HepG2 (cell line): ENCODE results near the gene C1S. TPM values are rescaled to one million over a fixed set of nuclear protein-coding genes. Genes with fewer than 3 reads are reported as not detected.

Source experiments
- DNMT1 ChIP-seq: sonication (generic); formaldehyde crosslinking; IDR thresholded peaks from 2 replicates; pipeline ENCODE4 v1.5.1; 2020; ENCODE audit warnings: mild to moderate bottlenecking, missing genetic modification reagents
- GTF2F1 ChIP-seq: fragments of 150-350 bp; IDR thresholded peaks from 2 replicates; pipeline ENCODE4 v1.6.1; 2014; ENCODE audit warnings: low read length
- HNRNPK ChIP-seq: fragments of 200-400 bp; formaldehyde crosslinking; IDR thresholded peaks from 2 replicates; pipeline ENCODE4 v1.6.1; 2018; ENCODE audit warnings: low read length, low read depth, moderate library complexity, mild to moderate bottlenecking; ENCODE audit not compliant: poor library complexity, severe bottlenecking
- KMT2B ChIP-seq: IDR thresholded peaks from 2 replicates; pipeline ENCODE4 v1.6.1; 2016; ENCODE audit warnings: missing genetic modification reagents, missing compliant biosample characterization
- MED13 ChIP-seq: sonication (generic); formaldehyde crosslinking; IDR thresholded peaks from 2 replicates; pipeline ENCODE4 v1.5.0; 2020; ENCODE audit warnings: missing genetic modification reagents
- NCOA5 ChIP-seq: sonication (generic); formaldehyde crosslinking; IDR thresholded peaks from 2 replicates; pipeline ENCODE4 v1.4.0; 2020; ENCODE audit warnings: missing genetic modification reagents
- NFATC3 ChIP-seq: sonication (generic); formaldehyde crosslinking; IDR thresholded peaks from 2 replicates; pipeline ENCODE4 v1.5.1; 2020; ENCODE audit warnings: mild to moderate bottlenecking, missing genetic modification reagents
- NFIB ChIP-seq: sonication (generic); formaldehyde crosslinking; IDR thresholded peaks from 2 replicates; pipeline ENCODE4 v1.9.0; 2021; ENCODE audit warnings: missing genetic modification reagents, mild to moderate bottlenecking, borderline replicate concordance
- PITX1 ChIP-seq: sonication (generic); formaldehyde crosslinking; IDR thresholded peaks from 2 replicates; pipeline ENCODE4 v1.5.1; 2020; ENCODE audit warnings: mild to moderate bottlenecking, missing genetic modification reagents
- RBFOX2 ChIP-seq: fragments of 200-400 bp; formaldehyde crosslinking; IDR thresholded peaks from 2 replicates; pipeline ENCODE4 v1.6.1; 2017; ENCODE audit warnings: low read depth, mild to moderate bottlenecking, low read length
- RFXANK ChIP-seq: IDR thresholded peaks from 2 replicates; pipeline ENCODE4 v1.6.1; 2016
- SMARCC2 ChIP-seq: fragments of 450-650 bp; IDR thresholded peaks from 2 replicates; pipeline ENCODE4 v1.6.1; 2017; ENCODE audit warnings: antibody characterized with exemption, mild to moderate bottlenecking
- SRY ChIP-seq: sonication (generic); formaldehyde crosslinking; IDR thresholded peaks from 2 replicates; pipeline ENCODE4 v1.8.0; 2022; ENCODE audit warnings: mild to moderate bottlenecking, missing genetic modification reagents
- SSRP1 ChIP-seq: IDR thresholded peaks from 2 replicates; pipeline ENCODE4 v1.6.1; 2016; ENCODE audit warnings: control low read depth
- TCF7L2 ChIP-seq: IDR thresholded peaks from 2 replicates; pipeline ENCODE4 v1.6.1; 2011; ENCODE audit warnings: mild to moderate bottlenecking, low read depth, low read length, moderate library complexity
- ZNF207 ChIP-seq: fragments of 450-650 bp; IDR thresholded peaks from 2 replicates; pipeline ENCODE4 v1.6.1; 2016; ENCODE audit warnings: antibody characterized with exemption, borderline replicate concordance
- ZNF367 ChIP-seq: sonication (generic); formaldehyde crosslinking; IDR thresholded peaks from 2 replicates; pipeline ENCODE4 v1.4.0; 2020; ENCODE audit warnings: missing genetic modification reagents, borderline replicate concordance
- ZNF569 ChIP-seq: sonication (generic); formaldehyde crosslinking; IDR thresholded peaks from 2 replicates; pipeline ENCODE4 v1.5.0; 2020; ENCODE audit warnings: mild to moderate bottlenecking, missing genetic modification reagents, moderate library complexity, borderline replicate concordance
- ZNF605 ChIP-seq: sonication (generic); formaldehyde crosslinking; IDR thresholded peaks from 2 replicates; pipeline ENCODE4 v1.8.0; 2022; ENCODE audit warnings: mild to moderate bottlenecking, missing genetic modification reagents
- polyA plus RNA-seq, 8 experiments: library from polyadenylated mRNA; depleted of rRNA in 3 of 8; stranded (reverse) in 7 of 8; unstranded in 1 of 8; fragments of >200 nt; fragmentation: Illumina TruSeq in 4 of 8; extraction: Trizol in 4 of 8; gene quantifications; 2 replicates each; pipeline versions ENCODE4 v1.2.1 to v1.2.3, GENCODE V29; 2011 to 2016; ENCODE audit warnings: low read depth in 4 of 8, missing spikeins in 1 of 8, mixed read lengths in 1 of 8; ENCODE audit not compliant: insufficient read depth in 1 of 8
- total RNA-seq, 5 experiments: library from RNA; depleted of rRNA; stranded (reverse); fragments of >200 nt; fragmentation: Illumina TruSeq; extraction: Trizol; gene quantifications; 2 replicates each; pipeline ENCODE4 v1.2.3, GENCODE V29; 2016; ENCODE audit warnings: low read depth in 1 of 5
- TF ChIP-seq, protein P1 (sequence below): sonication (generic); formaldehyde crosslinking; IDR thresholded peaks from 2 replicates; pipeline ENCODE4 v1.8.0; 2022; ENCODE audit warnings: mild to moderate bottlenecking, missing genetic modification reagents, moderate library complexity
- TF ChIP-seq, protein P2 (sequence below): sonication (generic); formaldehyde crosslinking; IDR thresholded peaks from 2 replicates; pipeline ENCODE4 v1.8.1; 2023; ENCODE audit warnings: missing genetic modification reagents, mild to moderate bottlenecking, borderline replicate concordance
- TF ChIP-seq, protein P3 (sequence below): sonication (generic); formaldehyde crosslinking; IDR thresholded peaks from 2 replicates; pipeline ENCODE4 v1.8.1; 2023; ENCODE audit warnings: mild to moderate bottlenecking, missing genetic modification reagents
- TF ChIP-seq, protein P4 (sequence below): sonication (generic); formaldehyde crosslinking; IDR thresholded peaks from 2 replicates; pipeline ENCODE4 v1.5.1; 2020; ENCODE audit warnings: mild to moderate bottlenecking, missing genetic modification reagents, borderline replicate concordance

Gene C1S
- total and polyA plus RNA-seq, 2 of the 13 experiments (the other 11 are each of a cell fraction or from before 2014, with no cell fraction given) = 14.5 to 18.2 TPM

DNA sequence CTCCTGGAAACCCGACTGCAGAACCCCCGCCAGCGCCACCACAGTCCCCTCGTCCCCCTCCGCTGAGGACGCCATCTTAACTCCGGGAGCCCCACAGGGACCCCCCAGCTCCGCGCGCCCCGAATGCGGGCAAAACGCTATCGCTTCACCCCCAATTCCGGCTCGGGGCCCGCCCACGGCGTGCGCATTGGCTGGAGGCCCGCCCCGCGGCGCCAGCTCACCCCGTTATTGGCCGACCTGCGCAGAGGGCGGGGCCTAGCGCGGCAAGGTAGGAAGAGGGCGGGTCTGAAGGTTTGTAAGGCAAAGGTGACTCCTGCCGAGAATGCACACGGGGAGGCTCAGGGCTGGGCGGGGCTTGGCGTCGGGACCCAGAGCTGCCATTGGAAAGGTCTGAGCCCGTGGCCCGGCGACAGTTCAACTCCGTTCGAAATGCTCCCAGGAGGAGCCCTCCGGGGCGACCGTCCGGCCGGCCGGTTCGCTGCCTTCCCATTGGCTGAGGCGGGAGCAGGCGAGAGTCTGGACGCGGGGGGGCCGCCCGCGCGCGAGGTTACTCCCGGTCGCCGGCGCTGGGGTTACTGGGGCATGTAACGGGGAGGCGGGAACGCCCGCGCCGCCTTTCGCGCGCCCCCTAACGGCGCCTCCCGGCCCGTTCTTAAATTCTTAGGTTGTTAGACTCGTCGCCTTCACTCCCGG lies 42.0 kb upstream of the C1S start, which contains the start of gene LPCAT3 (continued):
- TF ChIP-seq ZNF207 (no peak), TCF7L2 (no peak), MED13 (CRISPR knock-in tag) (peak; percentile 62; the same call in 1 of the 2 replicates), NFIB (no peak), HNRNPK (peak; percentile 58), SSRP1 (CRISPR knock-in tag) (no peak), ZNF367 (CRISPR knock-in tag) (no peak), RBFOX2 (peak; percentile 86), KMT2B (CRISPR knock-in tag) (peak; percentile 64; the same call in 1 of the 2 replicates), GTF2F1 (no peak), RFXANK (CRISPR knock-in tag) (no peak), ZNF569 (CRISPR knock-in tag) (no peak), SMARCC2 (no peak), NFATC3 (CRISPR knock-in tag) (no peak), ZNF605 (CRISPR knock-in tag) (peak; percentile 81; the same call in 1 of the 2 replicates), PITX1 (no peak; the same call in 1 of the 2 replicates), DNMT1 (CRISPR knock-in tag) (no peak), NCOA5 (CRISPR knock-in tag) (no peak), SRY (no peak)
- TF ChIP-seq, protein P1, sequence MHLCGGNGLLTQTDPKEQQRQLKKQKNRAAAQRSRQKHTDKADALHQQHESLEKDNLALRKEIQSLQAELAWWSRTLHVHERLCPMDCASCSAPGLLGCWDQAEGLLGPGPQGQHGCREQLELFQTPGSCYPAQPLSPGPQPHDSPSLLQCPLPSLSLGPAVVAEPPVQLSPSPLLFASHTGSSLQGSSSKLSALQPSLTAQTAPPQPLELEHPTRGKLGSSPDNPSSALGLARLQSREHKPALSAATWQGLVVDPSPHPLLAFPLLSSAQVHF (CRISPR knock-in tag) = no peak
- TF ChIP-seq, protein P2, sequence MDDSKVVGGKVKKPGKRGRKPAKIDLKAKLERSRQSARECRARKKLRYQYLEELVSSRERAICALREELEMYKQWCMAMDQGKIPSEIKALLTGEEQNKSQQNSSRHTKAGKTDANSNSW = no peak
- TF ChIP-seq, protein P3, sequence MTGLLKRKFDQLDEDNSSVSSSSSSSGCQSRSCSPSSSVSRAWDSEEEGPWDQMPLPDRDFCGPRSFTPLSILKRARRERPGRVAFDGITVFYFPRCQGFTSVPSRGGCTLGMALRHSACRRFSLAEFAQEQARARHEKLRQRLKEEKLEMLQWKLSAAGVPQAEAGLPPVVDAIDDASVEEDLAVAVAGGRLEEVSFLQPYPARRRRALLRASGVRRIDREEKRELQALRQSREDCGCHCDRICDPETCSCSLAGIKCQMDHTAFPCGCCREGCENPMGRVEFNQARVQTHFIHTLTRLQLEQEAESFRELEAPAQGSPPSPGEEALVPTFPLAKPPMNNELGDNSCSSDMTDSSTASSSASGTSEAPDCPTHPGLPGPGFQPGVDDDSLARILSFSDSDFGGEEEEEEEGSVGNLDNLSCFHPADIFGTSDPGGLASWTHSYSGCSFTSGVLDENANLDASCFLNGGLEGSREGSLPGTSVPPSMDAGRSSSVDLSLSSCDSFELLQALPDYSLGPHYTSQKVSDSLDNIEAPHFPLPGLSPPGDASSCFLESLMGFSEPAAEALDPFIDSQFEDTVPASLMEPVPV (CRISPR knock-in tag) = no peak; the same call in 1 of the 2 replicates
- TF ChIP-seq, protein P4, sequence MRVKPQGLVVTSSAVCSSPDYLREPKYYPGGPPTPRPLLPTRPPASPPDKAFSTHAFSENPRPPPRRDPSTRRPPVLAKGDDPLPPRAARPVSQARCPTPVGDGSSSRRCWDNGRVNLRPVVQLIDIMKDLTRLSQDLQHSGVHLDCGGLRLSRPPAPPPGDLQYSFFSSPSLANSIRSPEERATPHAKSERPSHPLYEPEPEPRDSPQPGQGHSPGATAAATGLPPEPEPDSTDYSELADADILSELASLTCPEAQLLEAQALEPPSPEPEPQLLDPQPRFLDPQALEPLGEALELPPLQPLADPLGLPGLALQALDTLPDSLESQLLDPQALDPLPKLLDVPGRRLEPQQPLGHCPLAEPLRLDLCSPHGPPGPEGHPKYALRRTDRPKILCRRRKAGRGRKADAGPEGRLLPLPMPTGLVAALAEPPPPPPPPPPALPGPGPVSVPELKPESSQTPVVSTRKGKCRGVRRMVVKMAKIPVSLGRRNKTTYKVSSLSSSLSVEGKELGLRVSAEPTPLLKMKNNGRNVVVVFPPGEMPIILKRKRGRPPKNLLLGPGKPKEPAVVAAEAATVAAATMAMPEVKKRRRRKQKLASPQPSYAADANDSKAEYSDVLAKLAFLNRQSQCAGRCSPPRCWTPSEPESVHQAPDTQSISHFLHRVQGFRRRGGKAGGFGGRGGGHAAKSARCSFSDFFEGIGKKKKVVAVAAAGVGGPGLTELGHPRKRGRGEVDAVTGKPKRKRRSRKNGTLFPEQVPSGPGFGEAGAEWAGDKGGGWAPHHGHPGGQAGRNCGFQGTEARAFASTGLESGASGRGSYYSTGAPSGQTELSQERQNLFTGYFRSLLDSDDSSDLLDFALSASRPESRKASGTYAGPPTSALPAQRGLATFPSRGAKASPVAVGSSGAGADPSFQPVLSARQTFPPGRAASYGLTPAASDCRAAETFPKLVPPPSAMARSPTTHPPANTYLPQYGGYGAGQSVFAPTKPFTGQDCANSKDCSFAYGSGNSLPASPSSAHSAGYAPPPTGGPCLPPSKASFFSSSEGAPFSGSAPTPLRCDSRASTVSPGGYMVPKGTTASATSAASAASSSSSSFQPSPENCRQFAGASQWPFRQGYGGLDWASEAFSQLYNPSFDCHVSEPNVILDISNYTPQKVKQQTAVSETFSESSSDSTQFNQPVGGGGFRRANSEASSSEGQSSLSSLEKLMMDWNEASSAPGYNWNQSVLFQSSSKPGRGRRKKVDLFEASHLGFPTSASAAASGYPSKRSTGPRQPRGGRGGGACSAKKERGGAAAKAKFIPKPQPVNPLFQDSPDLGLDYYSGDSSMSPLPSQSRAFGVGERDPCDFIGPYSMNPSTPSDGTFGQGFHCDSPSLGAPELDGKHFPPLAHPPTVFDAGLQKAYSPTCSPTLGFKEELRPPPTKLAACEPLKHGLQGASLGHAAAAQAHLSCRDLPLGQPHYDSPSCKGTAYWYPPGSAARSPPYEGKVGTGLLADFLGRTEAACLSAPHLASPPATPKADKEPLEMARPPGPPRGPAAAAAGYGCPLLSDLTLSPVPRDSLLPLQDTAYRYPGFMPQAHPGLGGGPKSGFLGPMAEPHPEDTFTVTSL (CRISPR knock-in tag) = peak; percentile 11; the same call in 1 of the 2 replicates
